NCI-H2029 treated with DMSO at 0.1 percent for 48 hours (cell line): ENCODE results near the gene BYSL.

Source experiments
- DNase-seq: peaks from one replicate; lab custom pipeline; 2025; lab: John Stamatoyannopoulos, UW

BYSL gene

GRCh38 chr6:41976794-41977484 is 55.6 kb downstream of the BYSL start:
- DNase-seq, result no peak
